Measurements from ENCODE around the gene SLC38A9.

SLC38A9 gene

GRCh38 chr5:55577353-55578060, 134.6 kb downstream of the SLC38A9 start:
- no peak for DNase-seq

- no peak for DNase-seq
These were observed 135.5 kb downstream of the SLC38A9 start for GRCh38 chr5:55576661-55577060.

All from CD4-positive, alpha-beta T cell treated with Interleukin-17A for 4 hours (primary cell).